ENCODE data around the gene SLTM. TPM values are rescaled to one million over a fixed set of nuclear protein-coding genes. Genes with fewer than 3 reads are reported as not detected.
"Not testable (repeated sequence)": the region's sequence is repeated elsewhere in the genome, so short reads cannot be mapped to it uniquely, and the experiment has no call there.

SLTM gene
- total RNA-seq, 4 donors from 2014 or later, result 129 to 166 (median 151) TPM

GRCh38 chr15:58867926-58868325, 65.6 kb downstream of the SLTM start:
- no peak overlapping the region for H3K4me3 ChIP-seq (replicated peaks in 1 of 3)
- TF ChIP-seq, protein P1, sequence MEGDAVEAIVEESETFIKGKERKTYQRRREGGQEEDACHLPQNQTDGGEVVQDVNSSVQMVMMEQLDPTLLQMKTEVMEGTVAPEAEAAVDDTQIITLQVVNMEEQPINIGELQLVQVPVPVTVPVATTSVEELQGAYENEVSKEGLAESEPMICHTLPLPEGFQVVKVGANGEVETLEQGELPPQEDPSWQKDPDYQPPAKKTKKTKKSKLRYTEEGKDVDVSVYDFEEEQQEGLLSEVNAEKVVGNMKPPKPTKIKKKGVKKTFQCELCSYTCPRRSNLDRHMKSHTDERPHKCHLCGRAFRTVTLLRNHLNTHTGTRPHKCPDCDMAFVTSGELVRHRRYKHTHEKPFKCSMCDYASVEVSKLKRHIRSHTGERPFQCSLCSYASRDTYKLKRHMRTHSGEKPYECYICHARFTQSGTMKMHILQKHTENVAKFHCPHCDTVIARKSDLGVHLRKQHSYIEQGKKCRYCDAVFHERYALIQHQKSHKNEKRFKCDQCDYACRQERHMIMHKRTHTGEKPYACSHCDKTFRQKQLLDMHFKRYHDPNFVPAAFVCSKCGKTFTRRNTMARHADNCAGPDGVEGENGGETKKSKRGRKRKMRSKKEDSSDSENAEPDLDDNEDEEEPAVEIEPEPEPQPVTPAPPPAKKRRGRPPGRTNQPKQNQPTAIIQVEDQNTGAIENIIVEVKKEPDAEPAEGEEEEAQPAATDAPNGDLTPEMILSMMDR (IDR thresholded peaks at IDR 0.05), result no peak
- no peak for TF ChIP-seq POLR2A (IDR thresholded peaks at IDR 0.05)
- no peak for DNase-seq
- no peaks in the 10 kb centered on the region for H3K27me3 ChIP-seq
- H3K9me3 ChIP-seq, result no peaks in the 10 kb centered on the region
- no peaks in the 10 kb centered on the region for H3K36me3 ChIP-seq
- intact Hi-C loops (cut with DNase I), result no loop called here
- H3K4me1 ChIP-seq, result peaks cover 7 to 8% of the 10 kb centered on the region in 2 donors
- no peak overlapping the region for H3K27ac ChIP-seq
- 98% methylated on average over 4 of the region's 4 CpGs for WGBS, 2 donors

GRCh38 chr15:58865425-58865880, 68.0 kb downstream of the SLTM start:
- WGBS, 2 donors, result 71 to 79% methylated on average over 14 to 15 of the region's 15 CpGs
- peak overlapping the region in 1 of 3 donors; percentile 6 for H3K4me3 ChIP-seq (replicated peaks in 1 of 3)
- no peak for TF ChIP-seq POLR2A (IDR thresholded peaks at IDR 0.05)
- TF ChIP-seq, protein P1 (IDR thresholded peaks at IDR 0.05), result no peak

GRCh38 chr15:58864602-58865424, 68.7 kb downstream of the SLTM start:
- WGBS, 2 donors, result 38 to 39% methylated on average over 17 to 23 of the region's 54 CpGs
- Histone ChIP-seq H3K27ac (no peak overlapping the region), H3K4me1 (peaks cover 7 to 8% of the 10 kb centered on the region in 2 donors), H3K4me3 (replicated peaks in 1 of 3) (peak overlapping the region in 1 of 3 donors; percentile 6), H3K9me3 (no peaks in the 10 kb centered on the region), H3K27me3 (no peaks in the 10 kb centered on the region), H3K36me3 (no peaks in the 10 kb centered on the region)
- DNase-seq, result peak; percentile 30 to 40
- TF ChIP-seq POLR2A (IDR thresholded peaks at IDR 0.05), result no peak
- TF ChIP-seq, protein P1 (IDR thresholded peaks at IDR 0.05), result no peak
- intact Hi-C loops (cut with DNase I), result no loop called here

More at GRCh38 chr15:58865425-58865880, 68.0 kb downstream of the SLTM start:
- H3K27ac ChIP-seq, result no peak overlapping the region
- H3K4me1 ChIP-seq, result peaks cover 7 to 8% of the 10 kb centered on the region in 2 donors
- no peak for DNase-seq
- no peaks in the 10 kb centered on the region for H3K27me3 ChIP-seq
- H3K36me3 ChIP-seq, result no peaks in the 10 kb centered on the region
- intact Hi-C loops (cut with DNase I), result no loop called here
- H3K9me3 ChIP-seq, result no peaks in the 10 kb centered on the region

DNA sequence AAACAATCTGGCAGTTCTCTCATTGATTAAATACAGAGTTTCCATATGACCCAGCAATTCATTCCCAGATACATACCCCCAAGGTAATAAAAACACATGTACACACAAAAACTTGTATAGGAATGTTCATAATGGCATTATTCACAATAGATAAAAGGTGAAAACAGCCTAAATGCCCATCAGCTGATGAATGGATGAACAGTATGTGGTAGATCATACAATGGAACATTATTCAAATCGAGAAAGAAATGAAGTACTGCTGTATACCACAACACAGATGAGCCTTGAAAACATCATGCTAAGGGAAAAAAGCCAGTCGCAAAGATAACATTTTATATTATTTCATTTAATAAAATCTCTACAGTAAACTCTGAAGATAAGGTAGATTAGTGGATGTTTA, 71.2 kb downstream of the SLTM start:
- no peak for TF ChIP-seq POLR2A (IDR thresholded peaks at IDR 0.05)
- TF ChIP-seq, protein P1 (IDR thresholded peaks at IDR 0.05), result no peak
- 89 to 93% methylated on average over 2 of the region's 2 CpGs for WGBS, 2 donors
- no peaks in the 10 kb centered on the region for H3K27me3 ChIP-seq
- H3K4me1 ChIP-seq, result peaks cover 7 to 8% of the 10 kb centered on the region in 2 donors
- no peaks in the 10 kb centered on the region for H3K36me3 ChIP-seq
- no peak for DNase-seq
- intact Hi-C loops (cut with DNase I), result no loop called here
- no peak overlapping the region for H3K4me3 ChIP-seq (replicated peaks in 1 of 3)
- H3K9me3 ChIP-seq, result no peaks in the 10 kb centered on the region
- no peak overlapping the region for H3K27ac ChIP-seq

DNA sequence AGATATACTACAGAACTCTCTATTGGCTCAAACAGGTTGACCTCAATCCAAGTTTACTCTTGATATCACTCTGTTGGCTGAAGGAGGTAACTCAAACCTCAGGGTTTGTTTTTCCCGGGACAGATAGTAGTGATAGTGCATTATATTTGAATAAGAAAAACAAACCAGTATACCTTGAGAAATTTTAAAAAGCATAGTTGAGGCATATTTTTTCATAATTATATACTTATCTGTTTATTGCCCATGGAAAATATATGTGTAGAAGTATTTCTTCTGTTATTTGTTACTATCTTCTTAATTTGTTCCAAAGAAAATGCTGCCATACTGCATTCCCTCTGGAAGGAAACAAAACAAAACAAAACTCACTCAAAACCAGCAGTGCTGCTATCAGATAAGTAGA, 76.9 kb downstream of the SLTM start:
- intact Hi-C loops (cut with DNase I); DNase-seq; H3K4me3 ChIP-seq (replicated peaks in 1 of 3); H3K9me3 ChIP-seq; H3K27me3 ChIP-seq; H3K36me3 ChIP-seq; H3K4me1 ChIP-seq; H3K27ac ChIP-seq: not testable (repeated sequence)
- 54 to 61% methylated on average over 1 of the region's 1 CpG for WGBS, 2 donors
